Activated CD8-positive, alpha-beta memory T cell treated with anti-CD3 and anti-CD28 coated beads, Interleukin-2, amount 50 U/mL, for 48 hours (primary cell): ENCODE data around the gene PPIF.

Source experiments
- DNase-seq: peaks from one replicate; pipeline ENCODE4 v3.0.0-alpha.2; 2020

The PPIF gene

GRCh38 chr10:79349766-79350406 lies 2.6 kb downstream of the PPIF start:
- no peak for DNase-seq

DNA sequence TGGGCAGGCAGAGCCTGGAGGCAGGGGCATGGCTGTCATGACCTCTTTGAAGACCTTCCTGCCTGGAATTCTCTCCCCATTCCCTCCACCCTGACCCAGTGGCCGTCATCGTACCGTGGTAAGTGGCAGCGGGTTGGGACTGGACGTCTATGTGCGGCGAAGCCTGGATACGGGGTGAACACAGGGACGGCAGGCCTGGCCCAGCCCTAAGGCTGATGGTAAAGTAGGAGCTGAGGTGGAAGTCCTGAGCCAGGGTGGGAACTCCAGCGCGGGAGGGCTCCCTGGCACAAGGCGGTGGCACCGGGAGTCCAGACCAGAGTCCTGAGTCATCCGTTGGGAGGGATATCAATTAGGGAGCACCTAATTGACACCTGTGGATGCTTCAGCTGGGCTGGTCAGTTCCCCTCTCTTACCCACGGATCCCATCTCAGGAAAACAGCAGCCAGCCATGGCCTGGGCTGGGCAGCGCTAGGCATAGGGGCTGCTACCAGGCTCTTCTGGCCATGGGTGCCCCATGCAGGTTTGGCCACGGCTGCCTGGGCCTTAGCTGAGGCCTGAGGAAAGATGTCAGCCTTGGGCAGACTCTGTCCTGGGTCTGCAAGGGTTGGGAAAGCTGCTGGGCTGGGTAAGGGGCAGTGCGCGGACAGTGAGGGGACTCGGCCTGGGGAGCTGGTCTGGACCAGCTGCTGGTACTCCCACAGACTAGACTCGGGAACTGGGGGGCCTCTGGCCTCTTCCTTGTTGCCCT lies 3.3 kb downstream of the PPIF start:
- DNase-seq = no peak

DNA sequence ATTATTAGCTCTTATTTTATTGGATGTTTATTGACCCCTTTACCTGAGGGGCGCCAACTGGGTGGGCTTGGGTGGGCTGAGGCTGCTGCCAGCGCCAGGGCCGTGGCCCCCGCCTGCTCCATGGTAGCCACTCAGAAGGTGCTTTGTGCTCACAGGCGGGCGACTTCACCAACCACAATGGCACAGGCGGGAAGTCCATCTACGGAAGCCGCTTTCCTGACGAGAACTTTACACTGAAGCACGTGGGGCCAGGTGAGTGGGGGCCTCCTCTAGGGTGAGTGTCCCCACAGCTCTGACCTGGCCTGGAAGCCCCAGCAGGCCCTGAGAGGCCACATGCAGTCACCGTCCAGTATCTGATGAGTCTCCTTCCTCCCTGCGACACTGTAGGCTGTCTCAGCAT lies 4.1 kb downstream of the PPIF start:
- no peak for DNase-seq

DNA sequence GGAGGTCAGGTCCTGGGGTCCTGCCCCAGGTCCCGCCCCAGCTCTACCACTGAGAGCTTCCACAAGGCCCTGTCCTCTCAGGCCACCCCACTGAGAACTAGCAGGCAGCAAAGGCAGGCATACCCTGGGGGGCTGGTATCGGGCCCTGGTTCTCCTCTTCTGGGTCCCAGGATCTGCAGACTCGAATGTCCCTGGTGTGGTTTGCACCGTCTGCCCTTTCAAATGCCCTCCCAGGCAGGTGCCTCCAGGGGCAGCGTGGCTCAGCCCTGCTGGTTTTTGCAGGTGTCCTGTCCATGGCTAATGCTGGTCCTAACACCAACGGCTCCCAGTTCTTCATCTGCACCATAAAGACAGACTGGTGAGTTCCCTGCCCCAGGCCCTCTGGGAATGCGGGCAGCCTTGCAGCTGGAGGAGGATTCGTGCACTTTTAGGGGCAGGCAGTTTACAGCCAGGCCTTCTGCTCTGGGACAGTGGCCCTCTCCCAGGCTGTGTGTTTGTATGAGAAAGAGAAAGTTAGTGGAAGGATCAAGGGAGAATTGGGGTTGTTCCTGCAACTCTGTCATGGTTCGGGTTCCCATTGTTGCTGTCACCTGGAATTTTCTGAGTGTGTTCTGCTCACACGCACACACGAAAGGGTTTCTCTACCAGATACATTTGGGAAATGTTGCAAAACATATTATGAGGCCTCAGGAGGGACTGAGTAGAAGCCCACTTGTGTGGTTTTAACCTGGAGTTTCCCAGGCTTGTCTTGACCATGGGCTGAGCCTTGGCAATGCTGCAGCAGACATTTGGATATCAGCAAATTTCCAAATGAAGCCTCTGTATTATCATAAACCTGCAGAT lies 5.0 kb downstream of the PPIF start:
- DNase-seq = no peak

- no peak for DNase-seq
These were observed 5.7 kb downstream of the PPIF start for GRCh38 chr10:79353000-79353406.

DNA sequence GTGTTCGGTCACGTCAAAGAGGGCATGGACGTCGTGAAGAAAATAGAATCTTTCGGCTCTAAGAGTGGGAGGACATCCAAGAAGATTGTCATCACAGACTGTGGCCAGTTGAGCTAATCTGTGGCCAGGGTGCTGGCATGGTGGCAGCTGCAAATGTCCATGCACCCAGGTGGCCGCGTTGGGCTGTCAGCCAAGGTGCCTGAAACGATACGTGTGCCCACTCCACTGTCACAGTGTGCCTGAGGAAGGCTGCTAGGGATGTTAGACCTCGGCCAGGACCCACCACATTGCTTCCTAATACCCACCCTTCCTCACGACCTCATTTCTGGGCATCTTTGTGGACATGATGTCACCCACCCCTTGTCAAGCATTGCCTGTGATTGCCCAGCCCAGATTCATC lies 6.5 kb downstream of the PPIF start:
- DNase-seq = no peak

GRCh38 chr10:79354141-79354540 lies 6.9 kb downstream of the PPIF start:
- no peak for DNase-seq

DNA sequence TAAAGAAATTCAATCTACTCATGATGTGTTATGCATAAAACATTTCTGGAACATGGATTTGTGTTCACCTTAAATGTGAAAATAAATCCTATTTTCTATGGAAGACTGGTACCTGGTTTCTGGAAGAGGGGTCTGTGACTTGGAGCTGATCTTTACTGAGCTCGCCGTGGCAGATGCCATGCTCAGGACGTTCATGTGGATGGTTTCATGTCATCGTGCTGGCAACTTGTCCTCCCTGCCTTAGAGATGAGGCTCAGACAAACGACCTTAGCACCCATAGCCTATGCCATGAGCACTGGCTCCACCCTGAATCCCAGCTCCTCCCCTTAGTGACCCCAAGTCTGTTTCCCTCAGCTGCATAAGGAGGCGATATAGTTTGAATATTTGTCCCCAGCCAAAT lies 7.3 kb downstream of the PPIF start:
- DNase-seq = no peak

- no peak for DNase-seq
These were observed 8.2 kb downstream of the PPIF start for GRCh38 chr10:79355420-79356017.

- DNase-seq = no peak
These were observed 8.8 kb downstream of the PPIF start for GRCh38 chr10:79356104-79356503.

DNA sequence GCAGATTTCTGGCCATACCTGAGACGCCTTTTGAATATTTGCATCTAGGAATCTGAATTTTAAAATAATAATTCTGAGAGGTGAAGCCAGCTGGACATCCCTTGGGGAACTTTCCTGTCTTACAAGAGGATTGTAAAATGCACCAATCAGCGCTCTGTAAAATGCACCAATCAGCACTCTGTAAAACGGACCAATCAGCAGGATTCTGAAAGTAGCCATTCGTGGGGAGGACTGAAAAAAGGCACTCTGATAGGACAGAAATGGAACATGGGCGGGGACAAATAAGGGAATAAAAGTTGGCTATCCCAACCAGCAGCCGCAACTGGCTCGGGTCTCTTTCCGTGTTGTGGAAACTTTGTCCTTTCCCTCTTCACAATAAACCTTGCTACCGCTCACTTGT lies 9.9 kb downstream of the PPIF start:
- no peak for DNase-seq

- DNase-seq = no peak
These were observed 11.5 kb downstream of the PPIF start for GRCh38 chr10:79358811-79359210.

GRCh38 chr10:79359816-79360498 lies 12.7 kb downstream of the PPIF start:
- DNase-seq = no peak

DNA sequence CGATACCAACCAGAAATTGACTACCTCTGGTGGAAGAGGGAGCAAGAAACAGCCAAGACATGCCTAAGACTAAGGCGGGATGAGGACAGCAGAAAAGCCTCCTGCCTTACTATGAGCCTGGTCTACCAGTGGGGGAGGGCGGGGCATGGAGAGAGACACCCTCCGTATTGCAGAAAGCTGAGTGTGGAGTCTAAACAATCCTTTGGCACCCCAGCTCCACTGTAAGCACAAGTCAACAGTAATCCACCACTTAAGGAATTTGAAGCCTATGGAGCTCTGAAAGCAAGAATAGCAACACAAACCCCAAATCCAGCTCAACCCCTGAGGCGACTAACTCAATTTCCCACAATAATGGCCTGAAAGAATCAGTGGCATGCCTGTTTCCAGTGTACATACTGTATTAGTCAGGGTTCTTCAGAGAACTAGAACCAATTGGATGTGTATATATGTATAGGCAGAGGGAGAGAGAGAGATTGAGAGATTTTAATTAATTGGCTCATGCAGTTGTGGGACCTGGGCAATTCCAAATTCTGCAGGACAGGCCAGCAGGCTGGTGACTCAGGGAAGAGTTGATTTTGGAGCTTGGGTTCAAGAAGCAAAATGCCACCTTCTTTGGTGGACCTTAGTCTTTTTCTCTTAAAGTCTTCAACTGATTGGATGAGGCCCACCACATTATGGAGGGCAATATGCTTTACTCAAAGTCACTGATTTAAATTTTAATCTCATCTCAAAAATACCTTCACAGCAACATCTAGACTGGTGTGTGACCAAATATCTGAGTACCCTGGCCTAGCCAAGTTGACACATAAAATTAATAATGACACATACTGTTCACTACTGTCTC lies 13.5 kb downstream of the PPIF start:
- DNase-seq = no peak

GRCh38 chr10:79361726-79362397 lies 14.6 kb downstream of the PPIF start:
- DNase-seq = no peak

GRCh38 chr10:79367426-79368189 lies 20.3 kb downstream of the PPIF start:
- no peak for DNase-seq

DNA sequence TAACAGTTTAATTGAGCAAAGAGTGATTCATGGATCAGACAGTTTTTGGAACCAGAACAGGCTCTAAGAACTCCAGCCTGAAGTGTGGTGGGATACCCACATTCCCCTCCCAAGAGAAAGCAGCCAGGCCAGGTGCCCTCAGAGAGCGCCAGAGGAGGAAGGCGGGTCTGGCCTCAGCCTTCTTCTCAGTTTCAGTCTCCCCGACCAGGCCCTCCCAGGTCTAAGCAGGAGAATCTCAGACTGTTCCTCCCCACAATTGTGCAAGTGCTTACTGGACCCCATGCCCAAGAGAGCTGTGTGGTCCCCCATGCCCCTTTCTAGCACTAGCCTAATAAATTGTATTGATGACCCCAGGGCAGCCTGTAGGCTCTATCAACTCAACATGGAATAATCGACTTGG lies 25.6 kb downstream of the PPIF start:
- DNase-seq = no peak

DNA sequence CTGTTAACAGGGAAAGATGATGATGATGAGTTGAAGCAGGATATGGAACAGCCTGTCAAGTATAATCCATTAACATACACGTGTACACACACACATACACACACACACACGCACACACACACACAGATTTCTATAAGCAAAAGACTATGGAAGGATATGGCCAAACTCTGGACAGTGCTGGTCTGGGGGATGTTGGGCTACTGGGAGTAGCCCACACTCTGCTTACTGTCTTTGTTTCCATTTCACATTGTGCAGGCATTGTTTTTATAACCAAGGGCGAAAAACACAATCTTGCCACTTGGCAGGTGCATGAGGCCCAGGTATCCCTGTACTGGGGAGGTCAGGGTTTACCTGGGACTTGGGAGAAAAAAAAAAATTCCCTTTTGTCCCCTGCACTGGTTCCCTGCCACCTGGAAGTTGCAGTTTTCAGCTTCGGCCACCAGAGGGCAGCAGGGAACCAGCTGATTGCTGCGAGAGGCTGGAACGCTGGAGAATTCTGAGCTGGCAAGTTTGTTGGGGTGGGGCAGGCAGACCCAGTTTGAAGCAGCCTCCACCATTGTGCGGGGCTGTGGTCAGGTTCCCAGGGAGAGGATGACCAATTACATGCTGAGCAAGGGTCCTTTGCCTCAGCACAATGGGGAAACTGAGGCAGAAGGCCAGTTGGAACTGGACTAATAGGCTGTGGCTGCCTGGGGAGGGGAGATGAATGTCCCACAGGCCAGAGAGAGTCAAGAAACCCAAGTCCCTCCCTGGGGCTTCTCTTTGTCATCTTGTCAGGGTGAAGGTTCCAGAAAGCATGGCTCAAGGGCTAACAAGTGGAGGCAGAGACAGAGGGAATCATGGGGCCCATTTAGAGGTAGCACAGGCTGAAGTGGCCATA lies 27.3 kb downstream of the PPIF start:
- DNase-seq = peak; percentile 94

GRCh38 chr10:79375321-79376077 lies 28.2 kb downstream of the PPIF start:
- peak; percentile 48 for DNase-seq
